Measurements from ENCODE around the gene FAIM.
A peak's percentile ranks its signal among the peaks of the same experiment; 100 is the strongest.
"Not testable (repeated sequence)": the region's sequence is repeated elsewhere in the genome, so short reads cannot be mapped to it uniquely, and the experiment has no call there.

FAIM gene

GRCh38 chr3:138680974-138681373, 72.4 kb downstream of the FAIM start:
- DNase-seq (ENCODE audit: low read depth): not testable (repeated sequence)

- peak; percentile 32 for DNase-seq (ENCODE audit: low read depth)
Measured at GRCh38 chr3:138681463-138682220, 73.1 kb downstream of the FAIM start.

GRCh38 chr3:138682648-138683047, 74.1 kb downstream of the FAIM start:
- DNase-seq (ENCODE audit: low read depth): no peak

All from amniotic epithelial cell (primary cell).